GM12892 (cell line): ENCODE data around the gene PRR16.

Experiments used
- POLR2A ChIP-seq: IDR thresholded peaks from 2 replicates; pipeline ENCODE4 v1.6.1; 2011; ENCODE audit warnings: low read depth, low read length, control low read depth
- POLR2AphosphoS5 ChIP-seq: IDR thresholded peaks from 2 replicates; pipeline ENCODE4 v1.6.1; 2011; ENCODE audit warnings: low read depth, low read length, control low read depth

DNA sequence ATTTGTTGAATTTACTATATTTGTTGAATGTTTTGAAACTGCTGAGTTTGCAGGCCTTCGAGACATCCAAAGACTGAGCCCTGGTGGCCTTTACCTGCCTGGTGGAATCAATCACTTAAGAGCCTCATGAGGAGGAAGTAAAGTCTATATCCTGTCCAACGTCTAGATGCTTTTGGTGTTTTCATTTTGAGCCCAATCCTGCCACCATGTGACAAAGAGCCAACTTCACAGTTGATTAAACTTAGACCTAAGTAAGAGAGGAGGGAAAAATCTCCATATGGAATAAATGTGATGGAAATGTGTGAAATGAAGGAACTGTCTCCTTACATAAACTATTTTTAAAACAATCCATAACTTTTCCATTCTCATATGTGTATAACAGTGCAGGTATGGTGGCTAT, 220.1 kb downstream of the PRR16 start:
- TF ChIP-seq POLR2A: no peak
- TF ChIP-seq POLR2AphosphoS5: no peak
